Activated CD8-positive, alpha-beta memory T cell treated with anti-CD3 and anti-CD28 coated beads for 24 hours (primary cell): ENCODE measurements around the gene TBC1D10A.
"Not testable (repeated sequence)": the region's sequence is repeated elsewhere in the genome, so short reads cannot be mapped to it uniquely, and the experiment has no call there.

Source experiments
- DNase-seq: peaks from one replicate; pipeline ENCODE4 v3.0.0-alpha.2; 2020

The TBC1D10A gene

DNA sequence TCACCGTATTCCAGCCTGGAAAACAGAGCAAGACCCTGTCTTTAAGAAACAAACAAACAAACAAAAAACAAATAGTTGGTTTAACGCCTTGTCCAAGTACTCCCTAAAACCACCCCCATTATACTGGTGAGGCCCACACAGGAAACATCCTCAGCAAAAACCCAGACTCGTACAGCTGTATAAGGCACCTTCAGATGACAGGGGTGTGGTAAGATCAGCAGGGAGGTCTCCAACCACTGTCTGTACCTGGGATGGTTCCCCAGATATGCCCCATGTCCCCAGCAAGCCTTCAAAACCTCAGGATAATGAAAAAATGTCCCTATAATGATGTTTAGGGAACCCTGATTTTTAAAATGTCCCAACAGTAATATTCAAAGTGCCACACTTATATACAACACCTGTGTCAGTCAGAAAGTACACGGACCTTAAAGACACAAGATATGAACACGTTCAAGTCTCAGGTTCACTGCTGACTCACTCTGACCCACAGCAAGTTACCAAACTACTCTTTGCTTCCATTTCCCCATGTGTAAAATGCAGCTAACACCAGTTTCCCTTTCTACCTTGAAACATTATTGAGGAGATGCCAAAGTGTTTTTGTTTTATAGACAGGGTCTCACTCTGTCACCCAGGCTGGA lies 20.6 kb upstream of the TBC1D10A start:
- DNase-seq: no peak

- no peak for DNase-seq
Observed at GRCh38 chr22:30344447-30345200, 17.9 kb upstream of the TBC1D10A start.

DNA sequence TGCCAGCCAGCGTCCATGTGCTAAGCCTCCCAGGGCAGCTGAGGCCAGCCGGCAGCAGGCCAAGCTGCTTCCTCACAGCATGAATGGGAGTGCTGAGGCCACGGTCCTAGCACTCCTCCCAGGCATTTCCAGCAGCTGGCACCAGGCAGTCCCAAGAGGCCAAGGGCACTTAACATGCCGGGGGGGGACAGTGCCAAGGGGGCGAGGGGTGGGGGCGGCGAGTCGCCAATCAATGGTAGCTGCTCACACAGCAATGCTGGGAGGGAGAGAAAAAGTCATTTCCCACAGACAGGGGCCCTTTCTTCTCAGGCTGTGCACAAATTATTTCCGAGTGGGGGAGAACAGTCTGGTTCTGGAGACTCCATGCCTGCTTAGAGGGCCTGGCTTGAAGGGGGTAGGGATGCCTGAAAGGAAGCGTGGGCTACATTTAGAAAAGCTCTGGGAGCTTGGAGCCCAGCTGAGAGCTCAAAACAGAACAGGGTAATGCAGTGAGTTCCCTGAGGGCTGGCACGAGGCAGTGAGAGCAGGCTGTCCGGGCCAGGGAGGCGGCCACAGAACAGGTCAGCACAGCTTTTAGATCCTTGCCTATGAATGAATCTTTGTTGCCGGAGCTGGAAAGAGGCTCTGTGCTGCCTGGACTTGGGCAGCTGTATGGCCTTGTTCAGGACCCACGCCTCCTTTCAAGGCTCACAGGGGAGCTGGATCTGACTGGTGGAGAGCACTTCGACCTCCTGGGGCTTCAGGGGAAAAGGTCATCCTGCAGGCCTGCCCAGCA lies 14.4 kb upstream of the TBC1D10A start:
- DNase-seq: no peak

- DNase-seq: no peak
Observed at GRCh38 chr22:30338802-30339201, 12.1 kb upstream of the TBC1D10A start.

DNA sequence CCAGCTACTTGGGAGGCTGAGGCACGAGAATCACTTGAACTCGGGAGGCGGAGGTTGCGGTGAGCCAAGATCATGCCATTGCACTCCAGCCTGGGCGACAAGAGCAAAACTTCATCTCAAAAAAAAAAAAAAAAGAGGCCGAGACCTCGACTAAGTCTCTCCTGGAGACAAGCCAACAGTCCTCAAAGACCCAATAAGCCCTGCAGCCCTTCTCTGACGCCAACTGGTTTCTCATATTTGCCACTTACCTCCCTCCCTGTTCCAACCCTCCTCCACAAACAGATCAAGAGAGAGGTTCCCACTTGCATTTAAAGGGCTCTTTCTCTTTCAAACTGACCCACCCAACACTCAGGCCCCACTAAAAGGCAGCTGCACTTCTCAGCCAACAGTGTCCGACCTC lies 11.6 kb upstream of the TBC1D10A start:
- not testable (repeated sequence) for DNase-seq

DNA sequence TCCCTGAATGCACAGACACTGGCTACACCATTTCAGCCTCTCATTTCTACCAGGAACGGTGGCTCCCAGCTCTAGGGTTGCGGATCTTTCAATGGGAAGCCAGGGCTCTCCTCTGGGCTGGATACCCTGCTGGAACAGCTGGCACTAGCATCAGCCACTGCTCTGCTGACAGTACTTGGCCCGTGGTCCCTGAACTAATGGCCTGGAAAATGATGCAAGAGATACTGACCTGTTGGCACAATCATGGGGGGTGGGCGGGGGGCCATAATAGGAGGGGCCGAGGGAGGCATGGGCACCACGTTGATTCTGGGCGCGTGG lies 10.7 kb upstream of the TBC1D10A start:
- no peak for DNase-seq

DNA sequence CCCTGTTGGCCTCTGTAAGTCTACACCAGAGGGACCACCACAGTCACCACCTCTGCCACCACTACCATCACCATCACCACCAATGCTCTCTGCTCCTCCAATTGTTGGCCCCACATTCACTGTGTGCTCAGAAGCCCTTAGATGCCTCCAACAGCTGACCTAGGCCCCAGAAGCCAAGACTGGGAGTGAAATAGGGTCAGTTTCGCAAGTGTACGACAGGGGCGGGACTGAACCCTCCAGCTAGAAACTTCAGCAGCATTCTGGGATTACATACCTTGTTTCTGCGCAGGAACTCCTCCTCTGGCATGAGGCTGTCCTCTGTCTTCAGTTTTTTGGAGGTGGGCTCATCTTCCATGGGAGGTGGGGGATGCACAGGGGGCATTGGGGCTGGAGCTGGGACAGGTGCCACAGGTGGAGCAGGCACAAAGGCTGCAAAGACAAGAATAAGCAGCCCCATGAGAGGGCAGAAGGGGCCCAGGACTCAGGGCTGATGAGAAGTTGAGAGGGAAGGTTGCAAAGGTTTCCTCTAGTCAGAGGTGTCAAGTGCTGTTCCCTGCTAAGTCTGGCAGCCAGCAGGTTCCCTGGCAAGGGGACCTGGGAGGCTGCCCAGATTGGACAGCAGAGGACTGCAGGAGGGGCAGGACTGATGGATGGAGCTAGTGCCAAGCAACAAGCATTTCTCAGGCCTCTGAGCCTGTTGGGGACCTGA lies 10.2 kb upstream of the TBC1D10A start:
- no peak for DNase-seq

GRCh38 chr22:30335236-30335635 lies 8.5 kb upstream of the TBC1D10A start:
- no peak for DNase-seq

GRCh38 chr22:30334646-30335045 lies 7.9 kb upstream of the TBC1D10A start:
- no peak for DNase-seq

DNA sequence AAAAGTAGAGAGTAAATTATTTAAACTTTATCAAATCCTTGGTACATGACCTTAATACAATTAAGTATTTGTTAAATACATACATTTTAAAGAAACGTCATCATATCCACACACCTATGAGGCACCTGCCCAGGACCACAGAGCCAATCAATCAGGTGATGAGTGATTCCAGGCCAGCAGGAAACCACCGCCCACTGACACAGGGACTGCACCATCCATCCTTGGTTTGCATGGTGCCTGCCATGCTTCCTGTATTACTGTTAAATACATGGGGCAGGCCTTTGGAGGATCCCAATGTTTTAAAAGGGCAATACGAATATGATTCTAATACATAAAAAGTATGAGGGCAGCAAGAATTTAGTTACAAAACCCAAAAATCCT lies 7.0 kb upstream of the TBC1D10A start:
- no peak for DNase-seq

DNA sequence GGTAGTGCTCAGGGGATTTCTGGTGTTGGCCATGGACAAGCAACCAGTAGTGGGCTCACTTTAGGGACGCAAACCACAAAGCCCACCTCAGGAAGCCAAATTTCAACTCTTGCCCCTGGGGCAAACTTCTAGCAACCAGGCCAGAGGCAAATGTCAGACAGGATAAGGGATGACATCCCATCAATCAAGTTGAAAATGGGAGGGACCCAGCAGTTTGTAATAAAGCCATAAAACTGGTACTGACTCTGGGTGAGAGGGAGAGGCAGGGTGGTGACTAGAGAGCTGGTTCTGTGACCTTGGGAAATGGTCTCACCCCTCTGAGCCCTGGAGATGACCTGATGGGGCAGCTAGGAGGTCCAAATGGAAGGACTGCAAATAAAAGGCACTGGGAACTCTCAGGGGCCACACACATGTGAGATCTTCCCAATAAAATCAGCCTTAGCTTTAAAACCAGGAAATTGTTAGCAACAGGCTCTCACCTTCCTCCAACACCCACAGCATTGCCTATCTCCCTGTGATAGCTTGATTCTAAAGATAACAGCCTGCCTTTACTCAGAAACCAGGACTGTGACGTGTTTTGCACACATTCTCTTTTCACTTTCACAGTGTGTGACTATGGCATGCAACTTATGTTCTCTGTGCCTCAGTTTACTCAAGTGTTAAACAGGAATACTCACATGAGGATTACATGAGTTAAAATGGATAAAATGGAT lies 6.4 kb upstream of the TBC1D10A start:
- no peak for DNase-seq

DNA sequence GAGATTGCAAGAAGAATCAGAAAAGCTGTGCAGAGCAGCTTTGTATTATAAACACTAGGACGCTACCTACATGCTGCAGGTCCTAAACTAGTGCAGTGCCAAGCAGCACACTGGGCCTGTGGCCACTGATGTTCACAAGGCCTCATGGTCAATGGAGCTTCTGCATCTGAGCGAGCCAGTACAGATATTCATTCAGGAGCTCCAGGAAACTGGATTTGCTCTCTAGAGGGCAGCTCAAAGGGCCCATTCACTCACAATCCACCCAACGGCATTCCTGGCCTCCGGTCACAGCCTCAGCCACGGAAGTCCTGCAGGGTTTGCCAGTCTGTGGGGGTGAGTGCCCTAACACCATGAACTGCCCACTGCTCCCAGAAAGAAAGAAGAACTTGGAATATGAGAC lies 5.8 kb upstream of the TBC1D10A start:
- DNase-seq: no peak

- DNase-seq: no peak
Observed at GRCh38 chr22:30328466-30329049, 1.8 kb upstream of the TBC1D10A start.

- no peak for DNase-seq
Observed at GRCh38 chr22:30327864-30328345, 1.2 kb upstream of the TBC1D10A start.

DNA sequence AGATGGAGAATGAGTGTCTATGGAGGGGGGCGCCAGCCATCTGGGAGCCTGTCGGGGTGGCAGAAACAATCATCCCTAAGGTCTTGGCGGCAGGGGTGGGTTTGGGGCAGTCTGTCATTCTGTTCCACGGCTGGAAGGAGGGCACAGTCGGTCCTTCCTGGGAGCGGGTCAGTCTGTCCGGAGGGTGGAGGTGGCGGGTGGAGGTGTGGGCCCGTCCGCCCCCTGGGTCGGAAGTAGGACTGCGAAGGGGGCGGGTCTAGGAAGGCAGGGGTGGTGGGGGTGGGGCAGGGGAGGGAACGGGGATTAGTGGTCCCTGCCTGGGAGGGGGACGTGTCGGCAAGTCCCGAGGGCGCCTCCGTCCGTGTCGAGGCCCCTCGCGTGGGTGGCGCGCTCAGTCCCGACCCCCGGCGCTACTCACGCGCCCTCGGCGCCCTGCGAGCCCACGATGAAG lies 461 bp downstream of the TBC1D10A start:
- no peak for DNase-seq

DNA sequence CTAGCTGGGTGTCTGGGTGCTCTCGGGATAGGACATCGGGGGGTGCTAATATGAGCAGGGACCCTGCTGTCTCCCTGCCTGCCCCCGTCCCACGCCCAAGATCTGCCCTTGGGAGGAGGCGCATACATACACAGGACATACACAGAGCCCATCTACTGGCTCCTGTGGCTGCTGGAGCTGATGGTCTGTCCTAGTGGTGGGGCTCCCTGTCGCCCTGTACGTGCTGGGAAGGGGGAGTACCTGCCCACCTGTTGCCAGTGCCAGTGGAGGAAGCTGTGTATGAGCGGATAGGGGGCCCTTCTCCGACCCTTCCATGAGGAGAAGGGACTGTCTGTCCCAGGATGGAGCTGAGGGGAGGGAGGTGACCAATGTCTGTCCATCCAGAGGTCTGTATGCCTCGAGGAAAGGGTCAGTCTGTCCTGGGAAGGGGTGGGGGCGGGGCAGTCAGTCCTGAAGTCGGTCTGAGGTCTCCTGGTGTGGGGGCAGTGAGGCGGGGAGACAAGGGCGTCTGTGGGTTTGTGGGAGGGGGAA lies 952 bp downstream of the TBC1D10A start:
- no peak for DNase-seq

DNA sequence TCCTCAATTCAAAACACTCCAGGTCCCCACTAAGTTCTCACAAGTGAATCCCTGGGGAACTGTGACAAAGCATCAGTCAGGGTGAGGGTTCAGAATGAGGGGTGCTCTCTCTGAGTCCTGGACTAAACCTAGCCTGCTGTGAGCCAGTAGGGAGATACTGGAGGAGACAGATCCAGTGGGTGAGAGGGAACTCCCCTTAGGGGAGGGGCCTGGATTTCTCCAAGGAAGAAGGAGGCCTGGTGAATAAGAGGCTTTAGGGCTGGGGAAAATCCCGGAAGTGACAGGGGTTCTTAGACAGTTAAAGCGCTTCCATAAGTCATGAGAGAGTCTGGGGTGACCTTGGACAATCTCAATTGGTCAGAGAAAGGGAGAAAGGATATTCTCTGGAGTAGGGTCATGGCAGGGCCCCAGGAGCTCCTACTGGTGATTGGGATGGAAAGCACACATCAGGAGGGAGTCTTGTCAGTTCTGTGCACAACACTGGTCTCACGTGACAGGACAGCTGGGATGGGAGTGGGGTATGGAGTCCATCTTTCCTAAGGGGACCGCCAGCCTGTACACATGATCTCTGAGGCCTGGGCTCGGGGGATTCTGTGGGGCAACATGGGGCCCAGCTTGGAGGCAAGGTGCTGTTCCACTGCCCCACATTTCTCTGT lies 1.5 kb downstream of the TBC1D10A start:
- no peak for DNase-seq

- no peak for DNase-seq
Observed at GRCh38 chr22:30324014-30324730, 2.6 kb downstream of the TBC1D10A start.

DNA sequence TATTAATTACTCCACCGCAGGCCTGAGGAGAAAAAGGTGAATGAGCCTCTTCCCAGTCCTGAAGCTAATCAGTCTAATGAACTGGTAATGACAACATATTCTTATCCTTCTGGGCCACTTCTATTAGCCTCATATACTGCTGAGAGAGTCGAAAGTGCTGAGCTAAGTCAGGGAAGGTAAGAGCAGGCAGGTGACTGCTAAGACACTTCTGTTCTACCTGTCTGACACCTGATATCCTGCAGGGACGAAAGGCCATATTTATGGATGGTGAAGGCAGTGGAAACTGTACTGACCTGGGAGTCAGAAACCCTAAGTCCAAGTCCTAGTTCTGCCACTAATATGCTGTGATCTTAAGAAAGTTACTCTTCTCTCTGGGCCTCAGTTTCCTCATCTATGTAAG lies 3.5 kb downstream of the TBC1D10A start:
- DNase-seq: no peak

- no peak for DNase-seq
Observed at GRCh38 chr22:30321461-30321860, 5.3 kb downstream of the TBC1D10A start.
